WTC11 (cell line): ENCODE measurements around the gene ATP6V0B. TPM values are rescaled to one million over a fixed set of nuclear protein-coding genes. Genes with fewer than 3 reads are reported as not detected.
A peak's percentile ranks its signal among the peaks of the same experiment; 100 is the strongest.

Experiments
- AFF4 ChIP-seq: sonication (generic); formaldehyde crosslinking; IDR thresholded peaks from 2 replicates; pipeline ENCODE4 v1.8.1; 2023; ENCODE audit warnings: mild to moderate bottlenecking, missing genetic modification reagents, borderline replicate concordance
- CBFB ChIP-seq: sonication (generic); formaldehyde crosslinking; IDR thresholded peaks from 2 replicates; pipeline ENCODE4 v1.8.1; 2022; ENCODE audit warnings: mild to moderate bottlenecking, low read depth, missing genetic modification reagents
- ELF4 ChIP-seq: sonication (generic); formaldehyde crosslinking; IDR thresholded peaks from 2 replicates; pipeline ENCODE4 v1.8.1; 2022; ENCODE audit warnings: low read depth, mild to moderate bottlenecking, moderate library complexity, missing genetic modification reagents
- FOXK1 ChIP-seq: sonication (generic); formaldehyde crosslinking; IDR thresholded peaks from 2 replicates; pipeline ENCODE4 v1.8.0; 2022; ENCODE audit warnings: mild to moderate bottlenecking, moderate library complexity, missing genetic modification reagents
- JAZF1 ChIP-seq: fragments of 250-450 bp; sonication (Bioruptor Pico); IDR thresholded peaks from 2 replicates; pipeline ENCODE4 v1.9.0; 2021; ENCODE audit warnings: moderate library complexity, mild to moderate bottlenecking, inconsistent platforms
- JUN ChIP-seq: sonication (generic); formaldehyde crosslinking; IDR thresholded peaks from 2 replicates; pipeline ENCODE4 v1.8.0; 2023; ENCODE audit warnings: mild to moderate bottlenecking, missing genetic modification reagents
- KAT7 ChIP-seq: sonication (generic); formaldehyde crosslinking; IDR thresholded peaks from 2 replicates; pipeline ENCODE4 v1.8.1; 2023; ENCODE audit warnings: missing genetic modification reagents, mild to moderate bottlenecking, borderline replicate concordance
- PRDM15 ChIP-seq: sonication (generic); formaldehyde crosslinking; IDR thresholded peaks from 2 replicates; pipeline ENCODE4 v1.8.0; 2022; ENCODE audit warnings: missing genetic modification reagents
- SMAD4 ChIP-seq: sonication (generic); formaldehyde crosslinking; IDR thresholded peaks from 2 replicates; pipeline ENCODE4 v1.8.0; 2022; ENCODE audit warnings: mild to moderate bottlenecking, missing genetic modification reagents
- TEAD1 ChIP-seq: sonication (generic); formaldehyde crosslinking; IDR thresholded peaks from 2 replicates; pipeline ENCODE4 v1.8.0; 2022; ENCODE audit warnings: mild to moderate bottlenecking, missing genetic modification reagents
- TEAD4 ChIP-seq: sonication (generic); formaldehyde crosslinking; IDR thresholded peaks from 2 replicates; pipeline ENCODE4 v1.8.0; 2022; ENCODE audit warnings: mild to moderate bottlenecking, missing genetic modification reagents
- USF1 ChIP-seq: sonication (generic); formaldehyde crosslinking; IDR thresholded peaks from 2 replicates; pipeline ENCODE4 v1.8.0; 2022; ENCODE audit warnings: mild to moderate bottlenecking, missing genetic modification reagents
- ZNF219 ChIP-seq: sonication (generic); formaldehyde crosslinking; IDR thresholded peaks from 2 replicates; pipeline ENCODE4 v1.8.0; 2023; ENCODE audit warnings: missing genetic modification reagents, mild to moderate bottlenecking, borderline replicate concordance
- total RNA-seq: library from RNA; stranded (reverse); gene quantifications from 3 replicates; pipeline ENCODE4 v1.2.3, GENCODE V29; 2021
- TF ChIP-seq, protein P1 (sequence below): sonication (generic); formaldehyde crosslinking; IDR thresholded peaks from 2 replicates; pipeline ENCODE4 v1.8.1; 2022; ENCODE audit warnings: mild to moderate bottlenecking, moderate library complexity, missing genetic modification reagents
- TF ChIP-seq, protein P2 (sequence below): sonication (generic); formaldehyde crosslinking; IDR thresholded peaks from 2 replicates; pipeline ENCODE4 v1.8.1; 2022; ENCODE audit warnings: low read depth, mild to moderate bottlenecking, moderate library complexity, missing genetic modification reagents, borderline replicate concordance
- TF ChIP-seq, protein P3 (sequence below): sonication (generic); formaldehyde crosslinking; IDR thresholded peaks from 2 replicates; pipeline ENCODE4 v1.8.0; 2023; ENCODE audit warnings: missing genetic modification reagents, mild to moderate bottlenecking, borderline replicate concordance
- TF ChIP-seq, protein P4 (sequence below): fragments of 250-450 bp; sonication (Bioruptor Pico); conservative IDR thresholded peaks from 2 replicates; pipeline ENCODE4 v1.9.0; 2021; ENCODE audit warnings: mild to moderate bottlenecking
- TF ChIP-seq, protein P5 (sequence below): sonication (generic); formaldehyde crosslinking; conservative IDR thresholded peaks from 2 replicates; pipeline ENCODE4 v1.8.1; 2022; ENCODE audit warnings: mild to moderate bottlenecking, missing genetic modification reagents

The ATP6V0B gene
- total RNA-seq, 1 experiment from 2014 or later = 110 TPM

DNA sequence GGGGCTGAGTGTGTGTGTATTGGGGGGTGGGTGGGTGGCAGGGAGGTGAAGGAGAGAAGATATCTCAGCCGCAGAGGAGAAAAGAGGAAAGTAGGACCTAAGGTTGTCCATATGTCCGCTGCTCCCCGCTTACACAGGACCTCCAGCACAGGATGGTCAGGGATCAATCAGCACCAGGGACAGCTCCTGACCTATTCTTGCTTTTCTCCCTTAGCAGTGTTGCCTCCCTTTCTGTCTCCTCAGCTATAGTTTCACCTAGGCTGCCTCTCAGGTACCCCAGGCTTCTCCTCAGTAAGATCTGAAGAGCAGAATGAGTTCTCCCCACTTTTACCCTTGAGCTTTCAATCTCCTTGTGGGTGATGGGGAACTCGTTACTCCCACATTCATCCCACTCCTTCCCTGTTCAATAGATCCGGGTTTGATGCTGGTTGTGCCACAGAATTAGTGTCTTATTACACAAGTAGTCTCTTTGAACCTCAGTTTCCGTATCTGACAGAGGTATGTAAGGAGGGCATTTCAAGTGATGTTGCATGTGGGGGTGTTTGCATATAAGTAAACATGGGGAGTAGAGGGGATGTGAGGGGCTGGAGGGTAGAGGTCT, 6.3 kb upstream of the ATP6V0B start (continued):
- no peak for TF ChIP-seq AFF4 (CRISPR knock-in tag)
- TF ChIP-seq, protein P1, sequence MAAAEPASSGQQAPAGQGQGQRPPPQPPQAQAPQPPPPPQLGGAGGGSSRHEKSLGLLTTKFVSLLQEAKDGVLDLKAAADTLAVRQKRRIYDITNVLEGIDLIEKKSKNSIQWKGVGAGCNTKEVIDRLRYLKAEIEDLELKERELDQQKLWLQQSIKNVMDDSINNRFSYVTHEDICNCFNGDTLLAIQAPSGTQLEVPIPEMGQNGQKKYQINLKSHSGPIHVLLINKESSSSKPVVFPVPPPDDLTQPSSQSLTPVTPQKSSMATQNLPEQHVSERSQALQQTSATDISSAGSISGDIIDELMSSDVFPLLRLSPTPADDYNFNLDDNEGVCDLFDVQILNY (CRISPR knock-in tag) = no peak
- peak; percentile 46; the same call in 1 of the 2 replicates for TF ChIP-seq ZNF219 (CRISPR knock-in tag)
- TF ChIP-seq PRDM15 (CRISPR knock-in tag) = 0 out of 2 replicates have a peak, but pooled peaks have one; percentile 21
- TF ChIP-seq USF1 (CRISPR knock-in tag) = peak; percentile 57; the same call in 1 of the 2 replicates
- TF ChIP-seq FOXK1 = no peak; the same call in 1 of the 2 replicates
- TF ChIP-seq KAT7 = no peak
- TF ChIP-seq, protein P2, sequence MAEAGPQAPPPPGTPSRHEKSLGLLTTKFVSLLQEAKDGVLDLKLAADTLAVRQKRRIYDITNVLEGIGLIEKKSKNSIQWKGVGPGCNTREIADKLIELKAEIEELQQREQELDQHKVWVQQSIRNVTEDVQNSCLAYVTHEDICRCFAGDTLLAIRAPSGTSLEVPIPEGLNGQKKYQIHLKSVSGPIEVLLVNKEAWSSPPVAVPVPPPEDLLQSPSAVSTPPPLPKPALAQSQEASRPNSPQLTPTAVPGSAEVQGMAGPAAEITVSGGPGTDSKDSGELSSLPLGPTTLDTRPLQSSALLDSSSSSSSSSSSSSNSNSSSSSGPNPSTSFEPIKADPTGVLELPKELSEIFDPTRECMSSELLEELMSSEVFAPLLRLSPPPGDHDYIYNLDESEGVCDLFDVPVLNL (CRISPR knock-in tag) = no peak
- TF ChIP-seq, protein P3, sequence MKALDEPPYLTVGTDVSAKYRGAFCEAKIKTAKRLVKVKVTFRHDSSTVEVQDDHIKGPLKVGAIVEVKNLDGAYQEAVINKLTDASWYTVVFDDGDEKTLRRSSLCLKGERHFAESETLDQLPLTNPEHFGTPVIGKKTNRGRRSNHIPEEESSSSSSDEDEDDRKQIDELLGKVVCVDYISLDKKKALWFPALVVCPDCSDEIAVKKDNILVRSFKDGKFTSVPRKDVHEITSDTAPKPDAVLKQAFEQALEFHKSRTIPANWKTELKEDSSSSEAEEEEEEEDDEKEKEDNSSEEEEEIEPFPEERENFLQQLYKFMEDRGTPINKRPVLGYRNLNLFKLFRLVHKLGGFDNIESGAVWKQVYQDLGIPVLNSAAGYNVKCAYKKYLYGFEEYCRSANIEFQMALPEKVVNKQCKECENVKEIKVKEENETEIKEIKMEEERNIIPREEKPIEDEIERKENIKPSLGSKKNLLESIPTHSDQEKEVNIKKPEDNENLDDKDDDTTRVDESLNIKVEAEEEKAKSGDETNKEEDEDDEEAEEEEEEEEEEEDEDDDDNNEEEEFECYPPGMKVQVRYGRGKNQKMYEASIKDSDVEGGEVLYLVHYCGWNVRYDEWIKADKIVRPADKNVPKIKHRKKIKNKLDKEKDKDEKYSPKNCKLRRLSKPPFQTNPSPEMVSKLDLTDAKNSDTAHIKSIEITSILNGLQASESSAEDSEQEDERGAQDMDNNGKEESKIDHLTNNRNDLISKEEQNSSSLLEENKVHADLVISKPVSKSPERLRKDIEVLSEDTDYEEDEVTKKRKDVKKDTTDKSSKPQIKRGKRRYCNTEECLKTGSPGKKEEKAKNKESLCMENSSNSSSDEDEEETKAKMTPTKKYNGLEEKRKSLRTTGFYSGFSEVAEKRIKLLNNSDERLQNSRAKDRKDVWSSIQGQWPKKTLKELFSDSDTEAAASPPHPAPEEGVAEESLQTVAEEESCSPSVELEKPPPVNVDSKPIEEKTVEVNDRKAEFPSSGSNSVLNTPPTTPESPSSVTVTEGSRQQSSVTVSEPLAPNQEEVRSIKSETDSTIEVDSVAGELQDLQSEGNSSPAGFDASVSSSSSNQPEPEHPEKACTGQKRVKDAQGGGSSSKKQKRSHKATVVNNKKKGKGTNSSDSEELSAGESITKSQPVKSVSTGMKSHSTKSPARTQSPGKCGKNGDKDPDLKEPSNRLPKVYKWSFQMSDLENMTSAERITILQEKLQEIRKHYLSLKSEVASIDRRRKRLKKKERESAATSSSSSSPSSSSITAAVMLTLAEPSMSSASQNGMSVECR (CRISPR knock-in tag) = 0 out of 2 replicates have a peak, but pooled peaks have one; percentile 55
- TF ChIP-seq CBFB (CRISPR knock-in tag) = no peak
- TF ChIP-seq JAZF1 (CRISPR knock-in tag) = no peak
- TF ChIP-seq JUN = 0 out of 2 replicates have a peak, but pooled peaks have one; percentile 46
- no peak for TF ChIP-seq ELF4 (CRISPR knock-in tag)
- TF ChIP-seq, protein P4, sequence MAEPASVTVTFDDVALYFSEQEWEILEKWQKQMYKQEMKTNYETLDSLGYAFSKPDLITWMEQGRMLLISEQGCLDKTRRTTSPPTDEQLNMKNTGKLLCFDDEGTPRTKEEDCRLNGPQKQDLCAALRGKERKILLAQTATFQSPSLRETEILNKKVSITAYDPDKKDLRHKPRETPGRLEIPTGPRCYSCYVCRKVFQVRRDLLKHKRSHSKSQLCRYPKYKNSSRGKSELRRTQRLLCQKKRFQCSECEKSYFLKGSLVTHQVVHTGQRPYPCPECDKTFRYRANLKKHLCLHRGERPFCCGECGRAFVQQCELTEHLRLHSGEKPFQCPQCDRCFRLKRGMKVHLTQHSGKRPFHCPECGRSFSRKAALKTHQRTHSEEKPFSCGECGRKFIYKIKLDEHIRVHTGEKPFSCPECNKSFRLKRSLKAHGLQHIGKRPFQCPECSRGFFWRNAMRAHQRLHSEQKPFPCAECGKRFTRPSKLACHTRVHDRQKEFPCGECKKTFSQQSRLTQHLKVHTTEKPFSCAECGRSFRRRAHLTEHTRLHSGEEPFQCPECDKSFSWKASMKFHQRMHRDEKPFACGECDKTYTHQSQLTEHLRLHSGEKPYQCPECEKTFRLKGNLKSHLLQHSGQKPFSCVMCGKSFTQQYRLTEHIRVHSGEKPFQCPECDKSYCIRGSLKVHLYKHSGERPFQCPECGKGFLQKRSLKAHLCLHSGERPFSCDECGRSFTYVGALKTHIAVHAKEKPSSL (CRISPR knock-in tag) = no peak
- TF ChIP-seq TEAD1 (CRISPR knock-in tag) = peak; percentile 66; the same call in 1 of the 2 replicates
- peak; percentile 76 for TF ChIP-seq TEAD4 (CRISPR knock-in tag)
- peak; percentile 35; the same call in 1 of the 2 replicates for TF ChIP-seq SMAD4 (CRISPR knock-in tag)
- TF ChIP-seq, protein P5, sequence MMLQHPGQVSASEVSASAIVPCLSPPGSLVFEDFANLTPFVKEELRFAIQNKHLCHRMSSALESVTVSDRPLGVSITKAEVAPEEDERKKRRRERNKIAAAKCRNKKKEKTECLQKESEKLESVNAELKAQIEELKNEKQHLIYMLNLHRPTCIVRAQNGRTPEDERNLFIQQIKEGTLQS (CRISPR knock-in tag) = no peak
